MM.1S (cell line): Measurements from ENCODE around the gene CHST11.

Experiments used
- DNase-seq: peaks from one replicate; pipeline ENCODE4 v3.0.0-alpha.2; 2015
- H2AFZ ChIP-seq: fragments of 300-600 bp; sonication (generic); 2 replicates; pipeline ENCODE4 v1.6.0; 2016; ENCODE audit warnings: antibody characterized with exemption, low read length
- H3F3A ChIP-seq: fragments of 300-600 bp; sonication (generic); 2 replicates; pipeline ENCODE4 v1.6.1; 2016; ENCODE audit warnings: mild to moderate bottlenecking, antibody characterized with exemption, low read length, moderate library complexity, mixed read lengths; ENCODE audit not compliant: insufficient read depth
- H3K27ac ChIP-seq: fragments of 300-600 bp; sonication (generic); 2 replicates; pipeline ENCODE4 v1.5.1; 2016; ENCODE audit warnings: mild to moderate bottlenecking, low read length
- H3K27me3 ChIP-seq: fragments of 300-600 bp; sonication (generic); replicated peaks from 2 replicates; pipeline ENCODE4 v1.6.0; 2016; ENCODE audit warnings: low read length; ENCODE audit not compliant: insufficient read depth
- H3K36me3 ChIP-seq: fragments of 300-600 bp; sonication (generic); replicated peaks from 2 replicates; pipeline ENCODE4 v1.6.1; 2016; ENCODE audit warnings: mild to moderate bottlenecking, low read length, mixed read lengths; ENCODE audit not compliant: insufficient read depth
- H3K4me1 ChIP-seq: fragments of 300-600 bp; sonication (generic); 2 replicates; pipeline ENCODE4 v1.6.1; 2016; ENCODE audit warnings: low read length, mixed read lengths
- H3K4me2 ChIP-seq: fragments of 300-600 bp; sonication (generic); 2 replicates; pipeline ENCODE4 v1.6.0; 2016; ENCODE audit warnings: low read depth, low read length
- H3K4me3 ChIP-seq: fragments of 300-600 bp; sonication (generic); 2 replicates; pipeline ENCODE4 v1.5.1; 2016; ENCODE audit warnings: low read length, mixed read lengths
- H3K79me2 ChIP-seq: fragments of 300-600 bp; sonication (generic); 2 replicates; pipeline ENCODE4 v1.6.1; 2016; ENCODE audit warnings: mixed run types, low read length, mixed read lengths
- H3K9ac ChIP-seq: fragments of 300-600 bp; sonication (generic); 2 replicates; pipeline ENCODE4 v1.6.1; 2016; ENCODE audit warnings: low read length, mixed read lengths
- H3K9me2 ChIP-seq: fragments of 300-600 bp; sonication (generic); replicated peaks from 2 replicates; pipeline ENCODE4 v1.6.1; 2016; ENCODE audit warnings: mild to moderate bottlenecking, low read length, mixed read lengths; ENCODE audit not compliant: insufficient read depth
- H3K9me3 ChIP-seq: fragments of 300-600 bp; sonication (generic); replicated peaks from 2 replicates; pipeline ENCODE4 v1.6.1; 2016; ENCODE audit warnings: mild to moderate bottlenecking, low read length, mixed read lengths; ENCODE audit not compliant: insufficient read depth
- H4K20me1 ChIP-seq: fragments of 300-600 bp; sonication (generic); 2 replicates; pipeline ENCODE4 v1.6.1; 2016; ENCODE audit warnings: mild to moderate bottlenecking, low read length, moderate library complexity, mixed read lengths; ENCODE audit not compliant: insufficient read depth
- CTCF ChIP-seq: fragments of 300-600 bp; sonication (generic); IDR thresholded peaks from 2 replicates; pipeline ENCODE4 v1.5.1; 2016; ENCODE audit warnings: antibody characterized with exemption, low read length, mixed read lengths
- EZH2 ChIP-seq: fragments of 300-600 bp; sonication (generic); optimal IDR thresholded peaks from 2 replicates; pipeline ENCODE3; 2017; ENCODE audit warnings: low read depth, mild to moderate bottlenecking, antibody characterized with exemption, low read length, mixed read lengths
- EZH2phosphoT487 ChIP-seq: fragments of 300-600 bp; sonication (generic); IDR thresholded peaks from 2 replicates; pipeline ENCODE4 v1.6.1; 2018; ENCODE audit warnings: antibody characterized with exemption, low read length

Gene CHST11

GRCh38 chr12:104551313-104551931 is 94.7 kb downstream of the CHST11 start:
- H3K4me2 ChIP-seq, result no peak overlapping the region
- no peak for DNase-seq
- H3K4me3 ChIP-seq, result no peak overlapping the region
- H3K27ac ChIP-seq, result no peak overlapping the region
- no peaks in the 10 kb centered on the region for H3K9me3 ChIP-seq
- no peaks in the 10 kb centered on the region for H3K9me2 ChIP-seq
- no peak for TF ChIP-seq EZH2phosphoT487
- TF ChIP-seq EZH2, result no peak
- no peak for TF ChIP-seq CTCF
- H2AFZ ChIP-seq, result no peak overlapping the region
- H3K4me1 ChIP-seq, result no peaks in the 10 kb centered on the region
- H3K79me2 ChIP-seq, result peaks cover 36% of the 10 kb centered on the region
- H3K9ac ChIP-seq, result no peak overlapping the region
- H3F3A ChIP-seq, result no peaks in the 10 kb centered on the region
- no peaks in the 10 kb centered on the region for H3K27me3 ChIP-seq
- H4K20me1 ChIP-seq, result no peaks in the 10 kb centered on the region
- no peaks in the 10 kb centered on the region for H3K36me3 ChIP-seq

- H3K27me3 ChIP-seq, result no peaks in the 10 kb centered on the region
- H2AFZ ChIP-seq, result no peak overlapping the region
- DNase-seq, result no peak
- no peak for TF ChIP-seq EZH2
- TF ChIP-seq EZH2phosphoT487, result no peak
- no peak for TF ChIP-seq CTCF
- H3K4me3 ChIP-seq, result no peak overlapping the region
- H3K9me2 ChIP-seq, result no peaks in the 10 kb centered on the region
- H3K4me2 ChIP-seq, result no peak overlapping the region
- H3K9ac ChIP-seq, result no peak overlapping the region
- no peak overlapping the region for H3K27ac ChIP-seq
- H3K4me1 ChIP-seq, result no peaks in the 10 kb centered on the region
- H3K36me3 ChIP-seq, result no peaks in the 10 kb centered on the region
- peaks cover 22% of the 10 kb centered on the region for H3K79me2 ChIP-seq
- H3F3A ChIP-seq, result no peaks in the 10 kb centered on the region
- H3K9me3 ChIP-seq, result no peaks in the 10 kb centered on the region
- H4K20me1 ChIP-seq, result no peaks in the 10 kb centered on the region
Observed at GRCh38 chr12:104553421-104553820, 96.7 kb downstream of the CHST11 start.

GRCh38 chr12:104555648-104556047 is 98.9 kb downstream of the CHST11 start:
- Histone ChIP-seq H2AFZ (no peak overlapping the region), H3K9me3 (no peaks in the 10 kb centered on the region), H3F3A (no peaks in the 10 kb centered on the region), H3K79me2 (peaks cover 22% of the 10 kb centered on the region), H3K36me3 (no peaks in the 10 kb centered on the region), H3K4me2 (no peak overlapping the region), H3K4me1 (no peaks in the 10 kb centered on the region), H3K27ac (no peak overlapping the region), H3K9ac (no peak overlapping the region), H3K4me3 (no peak overlapping the region), H3K27me3 (no peaks in the 10 kb centered on the region), H3K9me2 (no peaks in the 10 kb centered on the region), H4K20me1 (no peaks in the 10 kb centered on the region)
- TF ChIP-seq CTCF (no peak), EZH2 (no peak), EZH2phosphoT487 (no peak)
- DNase-seq, result no peak
